IMR-90 (cell line): Measurements from ENCODE around the gene FTO. TPM values are rescaled to one million over a fixed set of nuclear protein-coding genes. Genes with fewer than 3 reads are reported as not detected.

Experiments
- ATAC-seq: fragments of 200-7000 bp; cut with Tn5 transposase; 2 replicates; pipeline ENCODE4 v1.9.1; 2020; ENCODE audit warnings: low read depth, mild to moderate bottlenecking, moderate library complexity
- BruUV-seq: library from RNA; stranded (reverse); fragments of 400-500 nt; replicated peaks from 2 replicates; lab custom pipeline; 2021; lab: Mats Ljungman, UMichigan
- CTCF ChIA-PET: fragments of 300-600 bp; formaldehyde crosslinking; extraction: SDS; loops from one replicate; lab custom pipeline; 2021; ENCODE audit warnings: antibody characterized with exemption; lab: Yijun Ruan, JAX
- POLR2A ChIA-PET: fragments of 300-600 bp; sonication (Branson Sonifier 250); formaldehyde crosslinking; loops from one replicate; lab custom pipeline; 2022; ENCODE audit warnings: antibody characterized with exemption; ENCODE audit not compliant: unreplicated experiment; lab: Charles Lee
- DNase-seq: peaks from one replicate; pipeline ENCODE4 v3.0.0; 2013
- H2AFZ ChIP-seq: replicated peaks from 2 replicates; pipeline ENCODE3; 2013; ENCODE audit warnings: low read length, mild to moderate bottlenecking; ENCODE audit not compliant: poor library complexity
- H2AK5ac ChIP-seq: 2 replicates; pipeline ENCODE4 v1.6.1; 2013; ENCODE audit warnings: low read depth, low read length, inconsistent platforms
- H2AK9ac ChIP-seq: replicated peaks from 2 replicates; pipeline ENCODE3; 2013; ENCODE audit warnings: mild to moderate bottlenecking, low read depth, low read length, moderate library complexity; ENCODE audit not compliant: poor library complexity
- H2BK120ac ChIP-seq: 2 replicates; pipeline ENCODE4 v1.6.1; 2013; ENCODE audit warnings: low read depth, low read length, inconsistent platforms
- H2BK15ac ChIP-seq: 3 replicates; pipeline ENCODE4 v1.6.1; 2013; ENCODE audit warnings: low read depth, low read length, inconsistent platforms
- H2BK20ac ChIP-seq: 2 replicates; pipeline ENCODE4 v1.6.1; 2013; ENCODE audit warnings: low read depth, mild to moderate bottlenecking, inconsistent platforms, low read length, moderate library complexity
- H2BK5ac ChIP-seq: 2 replicates; pipeline ENCODE4 v1.6.1; 2013; ENCODE audit warnings: mild to moderate bottlenecking, low read depth, low read length, inconsistent platforms; ENCODE audit not compliant: poor library complexity, severe bottlenecking
- H3K14ac ChIP-seq: replicated peaks from 2 replicates; pipeline ENCODE4 v1.6.1; 2013; ENCODE audit warnings: low read depth, low read length, inconsistent platforms
- H3K18ac ChIP-seq: 2 replicates; pipeline ENCODE4 v1.6.1; 2013; ENCODE audit warnings: low read depth, low read length, control low read depth
- H3K23ac ChIP-seq: 2 replicates; pipeline ENCODE4 v1.6.1; 2013; ENCODE audit warnings: low read depth, low read length, inconsistent platforms
- H3K27ac ChIP-seq: 2 replicates; pipeline ENCODE4 v1.5.1; 2013; ENCODE audit warnings: mild to moderate bottlenecking, control low read depth, low read length; ENCODE audit not compliant: insufficient read depth
- H3K27me3 ChIP-seq: 2 replicates; pipeline ENCODE4 v1.6.1; 2013; ENCODE audit warnings: low read length; ENCODE audit not compliant: control insufficient read depth, insufficient read depth
- H3K36me3 ChIP-seq: 2 replicates; pipeline ENCODE4 v1.6.1; 2013; ENCODE audit warnings: low read length, mixed read lengths; ENCODE audit not compliant: control insufficient read depth, insufficient read depth
- H3K4ac ChIP-seq: 2 replicates; pipeline ENCODE4 v1.6.1; 2013; ENCODE audit warnings: low read depth, low read length, inconsistent platforms
- H3K4me1 ChIP-seq: 2 replicates; pipeline ENCODE4 v1.6.1; 2013; ENCODE audit warnings: low read length, mixed read lengths; ENCODE audit not compliant: control insufficient read depth, insufficient read depth
- H3K4me2 ChIP-seq: 2 replicates; pipeline ENCODE4 v1.6.1; 2013; ENCODE audit warnings: low read depth, mild to moderate bottlenecking, control low read depth, low read length, moderate library complexity
- H3K4me3 ChIP-seq: 2 replicates; pipeline ENCODE4 v1.5.1; 2013; ENCODE audit warnings: low read depth, mild to moderate bottlenecking, control low read depth, low read length, moderate library complexity; ENCODE audit not compliant: insufficient read depth
- H3K56ac ChIP-seq: 2 replicates; pipeline ENCODE4 v1.6.1; 2013; ENCODE audit warnings: low read length, inconsistent platforms; ENCODE audit not compliant: insufficient read depth; ENCODE audit errors: extremely low read depth
- H3K79me1 ChIP-seq, 2 experiments: 2 replicates each; pipeline ENCODE4 v1.6.1; 2013; ENCODE audit warnings: low read length in 2 of 2, inconsistent platforms in 1 of 2, low read depth in 1 of 2
- H3K9ac ChIP-seq: 2 replicates; pipeline ENCODE4 v1.6.1; 2013; ENCODE audit warnings: low read depth, low read length, control low read depth
- H3K9me1 ChIP-seq: 2 replicates; pipeline ENCODE4 v1.6.1; 2013; ENCODE audit warnings: low read length, inconsistent platforms; ENCODE audit not compliant: insufficient read depth
- H3K9me3 ChIP-seq: 2 replicates; pipeline ENCODE4 v1.6.1; 2013; ENCODE audit warnings: low read length; ENCODE audit not compliant: control insufficient read depth, insufficient read depth
- H4K20me1 ChIP-seq: 2 replicates; pipeline ENCODE4 v1.6.1; 2013; ENCODE audit warnings: low read length, inconsistent platforms; ENCODE audit not compliant: insufficient read depth
- H4K5ac ChIP-seq: 2 replicates; pipeline ENCODE4 v1.6.1; 2013; ENCODE audit warnings: mild to moderate bottlenecking, low read depth, low read length, control low read depth
- H4K8ac ChIP-seq, 2 experiments: 2 replicates each; pipeline ENCODE4 v1.6.1; 2013; ENCODE audit warnings: low read depth in 2 of 2, low read length in 2 of 2, control low read depth in 1 of 2, inconsistent platforms in 1 of 2
- H4K91ac ChIP-seq: 2 replicates; pipeline ENCODE4 v1.6.1; 2013; ENCODE audit warnings: low read depth, low read length, inconsistent platforms; ENCODE audit not compliant: insufficient read depth
- CTCF ChIP-seq: conservative IDR thresholded peaks from 2 replicates; pipeline ENCODE4 v1.5.1; 2012; ENCODE audit warnings: mild to moderate bottlenecking, low read depth, low read length, improper control_type of control experiment
- RFX5 ChIP-seq: IDR thresholded peaks from 2 replicates; pipeline ENCODE4 v1.8.0; 2012; ENCODE audit warnings: low read depth, mild to moderate bottlenecking, low read length, moderate library complexity
- WGBS, 2 experiments: methylation state at CpG; one replicate each; pipeline versions ENCODE4 v1.1.5 to v1.1.7; 2013; ENCODE audit warnings: missing lambda C conversion rate in 2 of 2; ENCODE audit not compliant: insufficient read length in 1 of 2; ENCODE audit errors: extremely low coverage in 2 of 2; 5-methylcytosine and 5-hydroxymethylcytosine counted together
- dilution Hi-C: fragments of 300-500 bp; cut with HindIII; formaldehyde crosslinking; loops from one replicate; pipeline ENCODE4 v1.14.3; 2018; ENCODE audit warnings: low sequenced_read_pairs; ENCODE audit not compliant: unreplicated experiment
- in situ Hi-C: fragments of 300-500 bp; cut with MboI; formaldehyde crosslinking; loops from 3 replicates; pipeline ENCODE4 v1.14.3; 2019; ENCODE audit warnings: low sequenced_read_pairs, inconsistent platforms, mixed read lengths
- intact Hi-C: fragments of 100-400 bp; cut with micrococcal nuclease; formaldehyde crosslinking; loops from 2 replicates; pipeline ENCODE4 v1.10.0; 2022
- polyA plus RNA-seq, 3 experiments: library from polyadenylated mRNA; depleted of rRNA; stranded (reverse); fragments of >200 nt; gene quantifications; 2 replicates each; pipeline ENCODE4 v1.2.3, GENCODE V29; 2012; ENCODE audit warnings: low replicate concordance in 1 of 3
- total RNA-seq: library from RNA; depleted of rRNA; stranded (reverse); fragments of >200 nt; gene quantifications from 2 replicates; pipeline ENCODE4 v1.2.3, GENCODE V29; 2012

FTO gene
- total and polyA plus RNA-seq, 2 of the 4 experiments (the other 2 are of a cell fraction): 70.3 to 132 TPM

- Histone ChIP-seq H3K79me1 (peaks cover 36 to 56% of the 10 kb centered on the region in 2 experiments), H2AK5ac (no peak overlapping the region), H3K27me3 (no peaks in the 10 kb centered on the region), H2AFZ (no peak overlapping the region), H3K4me3 (no peak overlapping the region), H3K18ac (no peak overlapping the region), H2BK20ac (no peak overlapping the region), H3K14ac (no peak overlapping the region), H2BK120ac (no peak overlapping the region), H3K4ac (no peak overlapping the region), H3K9me3 (no peaks in the 10 kb centered on the region), H3K4me2 (no peak overlapping the region), H4K8ac (no peak overlapping the region), H4K20me1 (peaks cover 13% of the 10 kb centered on the region; the same call in 1 of the 2 replicates), H2AK9ac (no peak overlapping the region), H3K36me3 (no peaks in the 10 kb centered on the region), H4K91ac (no peak overlapping the region), H3K9me1 (peaks cover 6% of the 10 kb centered on the region; the same call in 1 of the 2 replicates), H2BK5ac (no peak overlapping the region), H3K4me1 (peaks cover 7% of the 10 kb centered on the region), H3K9ac (no peak overlapping the region), H4K5ac (no peak overlapping the region; the same call in 1 of the 2 replicates), H3K56ac (no peak overlapping the region), H3K27ac (no peak overlapping the region), H3K23ac (no peak overlapping the region), H2BK15ac (no peak overlapping the region)
- in situ Hi-C loops (no loop called here), dilution Hi-C loops (no loop called here), intact Hi-C loops (no loop called here)
- DNase-seq (no peak), ATAC-seq (no peak)
- no CpG with 5 or more reads among the region's 3 CpGs for WGBS, 2 experiments
- ChIA-PET CTCF (interaction anchor here (0.8 kb wide), 1 partner anchor 11 kb away, joined by 5 read pairs; no protein-coding TSS in a partner anchor), POLR2A (no interaction called here)
- no peak for TF ChIP-seq RFX5
- TF ChIP-seq CTCF: no peak
- no TSS peak for BruUV-seq
Measured at GRCh38 chr16:53782148-53782547, 78.2 kb downstream of the FTO start.
